K562 (cell line): ENCODE measurements around the gene GPR15LG. TPM values are rescaled to one million over a fixed set of nuclear protein-coding genes. Genes with fewer than 3 reads are reported as not detected.

ENCODE experiments used
- ATF7 ChIP-seq: fragments of 450-650 bp; IDR thresholded peaks from 2 replicates; pipeline ENCODE4 v1.7.1; 2014; ENCODE audit warnings: mild to moderate bottlenecking, moderate library complexity
- COPS2 ChIP-seq: fragments of 450-650 bp; conservative IDR thresholded peaks from 2 replicates; pipeline ENCODE4 v1.6.1; 2016; ENCODE audit warnings: mild to moderate bottlenecking, moderate library complexity
- CXXC5 ChIP-seq: fragments of 250-450 bp; sonication (Bioruptor Pico); IDR thresholded peaks from 2 replicates; pipeline ENCODE4 v1.8.0; 2022; ENCODE audit warnings: inconsistent platforms, mild to moderate bottlenecking, moderate library complexity
- ETV1 ChIP-seq: fragments of 450-650 bp; conservative IDR thresholded peaks from 2 replicates; pipeline ENCODE4 v1.6.1; 2016; ENCODE audit warnings: missing genetic modification characterization, control low read depth, low read depth, missing compliant biosample characterization
- JUN ChIP-seq, 2 experiments: sonication (generic) in 1 of 2; formaldehyde crosslinking in 1 of 2; IDR thresholded peaks; 2 replicates each; pipeline versions ENCODE4 v1.6.1 to v1.8.0; 2012 to 2022; ENCODE audit warnings: borderline replicate concordance in 2 of 2, mild to moderate bottlenecking in 2 of 2, improper control_type of control experiment in 1 of 2, low read depth in 1 of 2, low read length in 1 of 2, missing genetic modification reagents in 1 of 2
- NRF1 ChIP-seq, 2 experiments: fragments of 450-650 bp; IDR thresholded peaks in 1 of 2; conservative IDR thresholded peaks in 1 of 2; 2 replicates each; pipeline ENCODE4 v1.6.1; 2014; ENCODE audit warnings: mild to moderate bottlenecking in 2 of 2
- OTX1 ChIP-seq: fragments of 450-650 bp; formaldehyde crosslinking; IDR thresholded peaks from 2 replicates; pipeline ENCODE4 v1.4.0; 2022; ENCODE audit warnings: mild to moderate bottlenecking
- PBX2 ChIP-seq, 2 experiments: IDR thresholded peaks in 1 of 2; conservative IDR thresholded peaks in 1 of 2; 2 replicates each; pipeline ENCODE4 v1.6.1; 2016; ENCODE audit warnings: low read depth in 2 of 2, mild to moderate bottlenecking in 1 of 2, missing compliant biosample characterization in 1 of 2, missing genetic modification characterization in 1 of 2, moderate library complexity in 1 of 2
- POLR2A ChIP-seq: fragments of 450-650 bp; conservative IDR thresholded peaks from 2 replicates; pipeline ENCODE4 v1.6.1; 2016
- POLR2AphosphoS2 ChIP-seq: IDR thresholded peaks from 2 replicates; pipeline ENCODE4 v1.6.1; 2012; ENCODE audit warnings: low read length, improper control_type of control experiment
- POLR2B ChIP-seq: fragments of 450-650 bp; IDR thresholded peaks from 2 replicates; pipeline ENCODE4 v1.6.1; 2018; ENCODE audit warnings: low read depth; ENCODE audit not compliant: partially characterized antibody
- POLR2G ChIP-seq: fragments of 200-400 bp; formaldehyde crosslinking; IDR thresholded peaks from 2 replicates; pipeline ENCODE4 v1.6.1; 2017; ENCODE audit warnings: low read depth, mild to moderate bottlenecking, antibody characterized with exemption, low read length, moderate library complexity
- PURB ChIP-seq: sonication (generic); formaldehyde crosslinking; IDR thresholded peaks from 2 replicates; pipeline ENCODE4 v1.9.0; 2021; ENCODE audit warnings: low read depth, mild to moderate bottlenecking, missing genetic modification reagents
- SUPT5H ChIP-seq: fragments of 450-650 bp; IDR thresholded peaks from 2 replicates; pipeline ENCODE4 v1.6.1; 2016
- polyA plus RNA-seq, 8 experiments: library from polyadenylated mRNA; depleted of rRNA in 4 of 8; stranded (reverse) in 5 of 8; unstranded in 3 of 8; fragments of >200 nt; fragmentation: Nextera tagmentation in 2 of 8; fragmentation: Illumina TruSeq in 1 of 8; extraction: Ambion mirVana in 2 of 8; extraction: Trizol in 1 of 8; gene quantifications; 2 replicates each; pipeline versions ENCODE4 v1.2.1 to v1.2.3, GENCODE V29; 2011 to 2014; ENCODE audit warnings: inconsistent platforms in 1 of 8, missing spikeins in 1 of 8
- total RNA-seq, 7 experiments: library from RNA; depleted of rRNA in 6 of 7; stranded (reverse); fragments of >200 nt in 6 of 7; fragmentation: Illumina TruSeq in 2 of 7; extraction: Trizol in 2 of 7; gene quantifications; 2 replicates each; pipeline versions ENCODE4 v1.2.1 to v1.2.3, GENCODE V29; 2011 to 2021; ENCODE audit warnings: low replicate concordance in 1 of 7

Gene GPR15LG
- total and polyA plus RNA-seq, 9 of the 15 experiments (the other 6 are each of a cell fraction or from before 2014, with no cell fraction given) = 0.51 TPM; not detected in 8

GRCh38 chr10:84156768-84157167 is 16.8 kb upstream of the GPR15LG start (continued):
- TF ChIP-seq JUN (IDR thresholded peaks at IDR 0.05; ENCODE audit: borderline replicate concordance, low read depth, low read length) (peak; percentile 93), JUN (CRISPR knock-in tag; IDR thresholded peaks at IDR 0.05; ENCODE audit: borderline replicate concordance) (0 out of 2 replicates have a peak, but pooled peaks have one; percentile 11), PURB (no peak), OTX1 (CRISPR knock-in tag) (0 out of 2 replicates have a peak, but pooled peaks have one; percentile 39), POLR2B (peak; percentile 73), PBX2 (CRISPR knock-in tag; IDR thresholded peaks at IDR 0.05; ENCODE audit: low read depth) (no peak), PBX2 (tag; conservative IDR thresholded peaks at IDR 0.05; ENCODE audit: low read depth) (peak; percentile 50; the same call in 1 of the 2 replicates), SUPT5H (peak; percentile 55), POLR2A (peak; percentile 58), CXXC5 (CRISPR knock-in tag) (peak; percentile 39; the same call in 1 of the 2 replicates), POLR2G (0 out of 2 replicates have a peak, but pooled peaks have one; percentile 49), ETV1 (tag) (peak; percentile 39; the same call in 1 of the 2 replicates), ATF7 (peak; percentile 55; the same call in 1 of the 2 replicates), POLR2AphosphoS2 (peak; percentile 95; the same call in 1 of the 2 replicates), NRF1 (conservative IDR thresholded peaks at IDR 0.05 in 1 of 2, IDR thresholded peaks at IDR 0.05 in 1 of 2) (peak; percentile 79 to 81), COPS2 (no peak)
